ENCODE results near the gene ACAT1. TPM values are rescaled to one million over a fixed set of nuclear protein-coding genes. Genes with fewer than 3 reads are reported as not detected.
"Not testable (repeated sequence)": the region's sequence is repeated elsewhere in the genome, so short reads cannot be mapped to it uniquely, and the experiment has no call there.

The ACAT1 gene
- total and polyA plus RNA-seq, 4 experiments from 2014 or later, result 19.3 to 54.2 (median 31.1) TPM

GRCh38 chr11:108122166-108122628 is 830 bp downstream of the ACAT1 start:
- peak overlapping the region; percentile 71 for H3K27ac ChIP-seq (ENCODE audit: low read depth, low read length)
- POLR2A ChIA-PET (ENCODE audit: partially characterized antibody), result interaction anchor here (1.1 to 1.4 kb wide), 6 partner anchors 100 to 542 kb away, joined by 3 to 6 read pairs (median 4); partner anchors contain the start of genes ATM, CUL5, DDX10 and NPAT

GRCh38 chr11:108125096-108125495 is 3.7 kb downstream of the ACAT1 start:
- intact Hi-C loops (cut with micrococcal nuclease), result no loop called here
- no peak for DNase-seq
- Mint-ChIP-seq H3K9me3 (no peaks in the 10 kb centered on the region), H3K36me3 (peaks cover 11 to 22% of the 10 kb centered on the region in 2 donors), H3K27ac (peak overlapping the region in 6 of 7 donors; percentile 27 to 84 (median 60)), H3K27me3 (no peaks in the 10 kb centered on the region), H3K4me3 (peak overlapping the region in 3 of 8 donors; percentile 68 to 76 (median 71)), H3K4me1 (peaks cover 40 to 64% (median 50%) of the 10 kb centered on the region in 4 donors)
- Histone ChIP-seq H3K9me3 (ENCODE audit: control insufficient read depth in 1 of 2, low read length in 2 of 2) (no peaks in the 10 kb centered on the region), H3K36me3 (ENCODE audit: insufficient read depth, low read length) (no peaks in the 10 kb centered on the region), H3K27ac (ENCODE audit: low read depth, low read length) (no peak overlapping the region), H3K27me3 (ENCODE audit: insufficient read depth, low read length) (no peaks in the 10 kb centered on the region), H3K4me3 (ENCODE audit: low read length in 2 of 2) (no peak overlapping the region), H3K4me1 (ENCODE audit: insufficient read depth, low read length) (peaks cover 41% of the 10 kb centered on the region)
- ChIA-PET CTCF (ENCODE audit: partially characterized antibody) (no interaction called here), POLR2A (ENCODE audit: partially characterized antibody) (no interaction called here)

More at GRCh38 chr11:108122166-108122628, 830 bp downstream of the ACAT1 start:
- no peaks in the 10 kb centered on the region for H3K36me3 ChIP-seq (ENCODE audit: insufficient read depth, low read length)
- H3K9me3 ChIP-seq (ENCODE audit: control insufficient read depth in 1 of 2, low read length in 2 of 2), result no peaks in the 10 kb centered on the region
- Mint-ChIP-seq H3K27ac (peak overlapping the region in 6 of 7 donors; percentile 5 to 96 (median 82)), H3K4me1 (peaks cover 36 to 55% (median 38%) of the 10 kb centered on the region in 4 donors), H3K4me3 (peak overlapping the region; percentile 82 to 96 (median 93)), H3K27me3 (no peaks in the 10 kb centered on the region), H3K36me3 (peaks cover 0 to 4% of the 10 kb centered on the region in 2 donors), H3K9me3 (no peaks in the 10 kb centered on the region)
- peak overlapping the region; percentile 85 to 91 for H3K4me3 ChIP-seq (ENCODE audit: low read length in 2 of 2)
- intact Hi-C loops (cut with micrococcal nuclease), result loop anchor here (5.0 kb wide), 2 partner anchors 345 to 545 kb away; partner anchors contain the start of genes C11orf65 and DDX10
- H3K27me3 ChIP-seq (ENCODE audit: insufficient read depth, low read length), result no peaks in the 10 kb centered on the region
- no peak for DNase-seq
- H3K4me1 ChIP-seq (ENCODE audit: insufficient read depth, low read length), result peaks cover 41% of the 10 kb centered on the region
- CTCF ChIA-PET (ENCODE audit: partially characterized antibody), result interaction anchor here (1.3 kb wide), 2 partner anchors 10 to 40 kb away, joined by 3 read pairs; no protein-coding TSS in a partner anchor

GRCh38 chr11:108128772-108129171 is 7.4 kb downstream of the ACAT1 start:
- ChIA-PET CTCF (ENCODE audit: partially characterized antibody) (interaction anchor here (0.9 to 1.7 kb wide), 2 partner anchors 12 to 15 kb away, joined by 3 to 10 read pairs; no protein-coding TSS in a partner anchor), POLR2A (ENCODE audit: partially characterized antibody) (no interaction called here)
- Histone ChIP-seq H3K36me3 (ENCODE audit: insufficient read depth, low read length) (no peaks in the 10 kb centered on the region), H3K27ac (ENCODE audit: low read depth, low read length) (no peak overlapping the region), H3K9me3 (ENCODE audit: control insufficient read depth in 1 of 2, low read length in 2 of 2) (no peaks in the 10 kb centered on the region), H3K4me1 (ENCODE audit: insufficient read depth, low read length) (peaks cover 15% of the 10 kb centered on the region), H3K4me3 (ENCODE audit: low read length in 2 of 2) (no peak overlapping the region), H3K27me3 (ENCODE audit: insufficient read depth, low read length) (no peaks in the 10 kb centered on the region)
- no peaks in the 10 kb centered on the region for H3K27me3 Mint-ChIP-seq
- H3K9me3 Mint-ChIP-seq, result no peaks in the 10 kb centered on the region
- H3K4me1 Mint-ChIP-seq, result peaks cover 26 to 35% (median 31%) of the 10 kb centered on the region in 4 donors
- no peak overlapping the region for H3K4me3 Mint-ChIP-seq
- intact Hi-C loops (cut with micrococcal nuclease), result no loop called here
- peak overlapping the region in 3 of 7 donors; percentile 4 to 79 (median 58) for H3K27ac Mint-ChIP-seq
- no peak for DNase-seq
- peaks cover 20 to 27% of the 10 kb centered on the region in 2 donors for H3K36me3 Mint-ChIP-seq

- no peak overlapping the region for H3K4me3 ChIP-seq (ENCODE audit: low read length in 2 of 2)
- Mint-ChIP-seq H3K27me3 (no peaks in the 10 kb centered on the region), H3K27ac (peak overlapping the region in 3 of 7 donors; percentile 6 to 77 (median 65)), H3K36me3 (peaks cover 33 to 37% of the 10 kb centered on the region in 2 donors), H3K9me3 (no peaks in the 10 kb centered on the region), H3K4me3 (no peak overlapping the region), H3K4me1 (peaks cover 9 to 36% (median 11%) of the 10 kb centered on the region in 4 donors)
- H3K9me3 ChIP-seq (ENCODE audit: control insufficient read depth in 1 of 2, low read length in 2 of 2), result no peaks in the 10 kb centered on the region
- H3K4me1 ChIP-seq (ENCODE audit: insufficient read depth, low read length), result peaks cover 3% of the 10 kb centered on the region
- intact Hi-C loops (cut with micrococcal nuclease), result no loop called here
- CTCF ChIA-PET (ENCODE audit: partially characterized antibody), result interaction anchor here (0.7 kb wide), 1 partner anchor 14 kb away, joined by 3 read pairs; no protein-coding TSS in a partner anchor
- no peaks in the 10 kb centered on the region for H3K27me3 ChIP-seq (ENCODE audit: insufficient read depth, low read length)
- no peak for DNase-seq
- H3K27ac ChIP-seq (ENCODE audit: low read depth, low read length), result no peak overlapping the region
- POLR2A ChIA-PET (ENCODE audit: partially characterized antibody), result no interaction called here
- peaks cover 4% of the 10 kb centered on the region for H3K36me3 ChIP-seq (ENCODE audit: insufficient read depth, low read length)
Observed at GRCh38 chr11:108131993-108132392, 10.6 kb downstream of the ACAT1 start.

- H3K27me3 ChIP-seq (ENCODE audit: insufficient read depth, low read length); H3K9me3 Mint-ChIP-seq; H3K27me3 Mint-ChIP-seq; DNase-seq; H3K36me3 ChIP-seq (ENCODE audit: insufficient read depth, low read length); H3K4me1 ChIP-seq (ENCODE audit: insufficient read depth, low read length); H3K4me3 ChIP-seq (ENCODE audit: low read length in 2 of 2); POLR2A ChIA-PET (ENCODE audit: partially characterized antibody); intact Hi-C loops (cut with micrococcal nuclease); H3K27ac ChIP-seq (ENCODE audit: low read depth, low read length); CTCF ChIA-PET (ENCODE audit: partially characterized antibody); H3K4me3 Mint-ChIP-seq; H3K9me3 ChIP-seq (ENCODE audit: control insufficient read depth in 1 of 2, low read length in 2 of 2): not testable (repeated sequence)
- peaks cover 29 to 42% of the 10 kb centered on the region in 2 donors for H3K36me3 Mint-ChIP-seq
- H3K27ac Mint-ChIP-seq, result peak overlapping the region in 3 of 7 donors; percentile 15 to 65 (median 60)
- peaks cover under 1 to 39% (median 12%) of the 10 kb centered on the region in 4 donors for H3K4me1 Mint-ChIP-seq
Observed at GRCh38 chr11:108132993-108133538, 11.7 kb downstream of the ACAT1 start.

GRCh38 chr11:108135845-108136544 is 14.6 kb downstream of the ACAT1 start:
- Mint-ChIP-seq H3K27ac (peak overlapping the region in 4 of 7 donors; percentile 40 to 75 (median 46)), H3K36me3 (peaks cover 31 to 45% of the 10 kb centered on the region in 2 donors), H3K9me3 (peaks cover 0 to 2% (median 0%) of the 10 kb centered on the region in 8 donors), H3K27me3 (no peaks in the 10 kb centered on the region), H3K4me3 (no peak overlapping the region), H3K4me1 (peaks cover 0 to 25% (median 8%) of the 10 kb centered on the region in 4 donors)
- peaks cover 13% of the 10 kb centered on the region for H3K36me3 ChIP-seq (ENCODE audit: insufficient read depth, low read length)
- peaks cover 3% of the 10 kb centered on the region for H3K4me1 ChIP-seq (ENCODE audit: insufficient read depth, low read length)
- H3K4me3 ChIP-seq (ENCODE audit: low read length in 2 of 2), result no peak overlapping the region
- ChIA-PET CTCF (ENCODE audit: partially characterized antibody) (no interaction called here), POLR2A (ENCODE audit: partially characterized antibody) (no interaction called here)
- DNase-seq, result peak in 2 of 5 donors; percentile 24 to 41
- intact Hi-C loops (cut with micrococcal nuclease), result loop anchor here (1.0 kb wide), 2 partner anchors 15 to 512 kb away; partner anchors contain the start of gene ACAT1
- no peak overlapping the region for H3K27ac ChIP-seq (ENCODE audit: low read depth, low read length)
- no peaks in the 10 kb centered on the region for H3K9me3 ChIP-seq (ENCODE audit: control insufficient read depth in 1 of 2, low read length in 2 of 2)
- no peaks in the 10 kb centered on the region for H3K27me3 ChIP-seq (ENCODE audit: insufficient read depth, low read length)

GRCh38 chr11:108137212-108137611 is 15.8 kb downstream of the ACAT1 start:
- H3K4me1 ChIP-seq (ENCODE audit: insufficient read depth, low read length), result peaks cover 3% of the 10 kb centered on the region
- peaks cover 34 to 49% of the 10 kb centered on the region in 2 donors for H3K36me3 Mint-ChIP-seq
- ChIA-PET POLR2A (ENCODE audit: partially characterized antibody) (no interaction called here), CTCF (ENCODE audit: partially characterized antibody) (interaction anchor here (0.6 to 1.0 kb wide), 2 partner anchors 9 to 11 kb away, joined by 3 read pairs; no protein-coding TSS in a partner anchor)
- no peak for DNase-seq
- H3K36me3 ChIP-seq (ENCODE audit: insufficient read depth, low read length), result peaks cover 17% of the 10 kb centered on the region
- no peak overlapping the region for H3K4me3 ChIP-seq (ENCODE audit: low read length in 2 of 2)
- intact Hi-C loops (cut with micrococcal nuclease), result no loop called here
- H3K27ac Mint-ChIP-seq, result peak overlapping the region in 6 of 7 donors; percentile 10 to 81 (median 28)
- peaks cover 0 to 22% (median 8%) of the 10 kb centered on the region in 4 donors for H3K4me1 Mint-ChIP-seq
- no peaks in the 10 kb centered on the region for H3K27me3 Mint-ChIP-seq
- no peaks in the 10 kb centered on the region for H3K27me3 ChIP-seq (ENCODE audit: insufficient read depth, low read length)
- peaks cover 0 to 2% (median 0%) of the 10 kb centered on the region in 8 donors for H3K9me3 Mint-ChIP-seq
- H3K9me3 ChIP-seq (ENCODE audit: control insufficient read depth in 1 of 2, low read length in 2 of 2), result no peaks in the 10 kb centered on the region
- no peak overlapping the region for H3K27ac ChIP-seq (ENCODE audit: low read depth, low read length)
- no peak overlapping the region for H3K4me3 Mint-ChIP-seq

Data from CD4-positive, alpha-beta memory T cell (primary cell).